SH-SY5Y (cell line): ENCODE data around the gene RAC3.

Experiments used
- GATA2 ChIP-seq: IDR thresholded peaks from 2 replicates; pipeline ENCODE4 v1.6.1; 2011; ENCODE audit warnings: mild to moderate bottlenecking, low read depth, low read length
- GATA3 ChIP-seq: IDR thresholded peaks from 2 replicates; pipeline ENCODE4 v1.6.1; 2011; ENCODE audit warnings: low read depth, mild to moderate bottlenecking, low read length, moderate library complexity

GRCh38 chr17:82030470-82031302, 792 bp upstream of the RAC3 start:
- TF ChIP-seq GATA2, result no peak
- no peak for TF ChIP-seq GATA3
